SKM-1 treated with dmso at 0.1 percent for 144 hours (cell line): ENCODE results near the gene RPAIN.
A peak's percentile ranks its signal among the peaks of the same experiment; 100 is the strongest.

ENCODE experiments used
- DNase-seq: peaks from one replicate; lab custom pipeline; 2025; ENCODE audit not compliant: unreplicated experiment; lab: John Stamatoyannopoulos, UW

The RPAIN gene, protein sequence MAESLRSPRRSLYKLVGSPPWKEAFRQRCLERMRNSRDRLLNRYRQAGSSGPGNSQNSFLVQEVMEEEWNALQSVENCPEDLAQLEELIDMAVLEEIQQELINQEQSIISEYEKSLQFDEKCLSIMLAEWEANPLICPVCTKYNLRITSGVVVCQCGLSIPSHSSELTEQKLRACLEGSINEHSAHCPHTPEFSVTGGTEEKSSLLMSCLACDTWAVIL

DNA sequence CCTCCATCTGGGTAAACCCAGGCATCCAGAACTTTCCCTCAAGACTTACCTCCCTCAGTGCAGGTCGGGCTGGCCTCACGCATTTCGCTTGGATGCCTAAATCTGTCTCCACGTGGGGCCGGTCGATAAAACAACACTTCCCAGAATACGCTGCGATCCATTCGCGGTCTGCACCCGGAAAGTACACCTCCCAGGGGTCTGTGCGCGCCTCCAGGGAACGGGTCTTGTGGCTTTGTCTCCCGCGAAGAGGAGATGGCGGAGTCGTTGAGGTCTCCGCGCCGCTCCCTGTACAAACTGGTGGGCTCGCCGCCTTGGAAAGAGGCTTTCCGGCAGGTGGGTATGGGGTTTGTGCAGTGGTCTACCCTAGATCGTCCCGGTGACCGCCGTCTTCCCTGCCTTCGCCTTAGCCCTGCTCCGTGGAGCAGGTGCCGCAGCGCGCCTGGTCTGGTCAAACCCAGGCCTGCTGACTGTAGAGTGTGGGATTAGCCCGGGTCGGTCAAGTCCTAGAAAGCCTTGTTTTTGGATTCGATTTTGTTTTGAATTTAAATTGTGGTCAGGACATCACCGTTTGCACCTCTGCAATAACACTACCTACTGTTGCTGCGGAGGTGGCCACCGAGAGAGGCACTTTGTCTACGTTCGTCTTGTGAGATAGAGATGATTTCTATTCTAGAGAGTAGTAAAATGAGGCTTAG, at the start of gene RPAIN:
TSS of gene RPAIN (plus strand) at position 224 of the 695 bp plus-strand sequence. CDS start at position 253, 29 bp downstream.
- peak; percentile 69 for DNase-seq

DNA sequence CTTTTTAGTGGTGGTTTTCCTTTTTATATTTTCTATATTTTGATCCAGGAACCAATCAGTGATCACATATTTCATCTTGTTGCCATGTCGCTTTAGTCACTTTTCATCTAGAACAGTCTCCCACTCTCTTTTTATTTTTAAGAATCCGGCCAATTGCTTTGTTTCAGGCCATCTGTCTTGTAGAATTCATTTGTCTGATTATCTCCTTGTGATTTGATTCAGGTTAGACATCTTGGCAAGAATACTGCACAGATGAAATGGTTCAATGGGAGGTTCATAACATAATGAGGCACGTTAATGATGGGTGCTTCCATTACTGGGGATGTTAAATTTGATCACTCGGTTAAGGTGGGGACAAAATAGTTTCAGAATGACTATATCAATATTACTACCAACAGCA, 49.6 kb upstream of the RPAIN start:
- no peak for DNase-seq

DNA sequence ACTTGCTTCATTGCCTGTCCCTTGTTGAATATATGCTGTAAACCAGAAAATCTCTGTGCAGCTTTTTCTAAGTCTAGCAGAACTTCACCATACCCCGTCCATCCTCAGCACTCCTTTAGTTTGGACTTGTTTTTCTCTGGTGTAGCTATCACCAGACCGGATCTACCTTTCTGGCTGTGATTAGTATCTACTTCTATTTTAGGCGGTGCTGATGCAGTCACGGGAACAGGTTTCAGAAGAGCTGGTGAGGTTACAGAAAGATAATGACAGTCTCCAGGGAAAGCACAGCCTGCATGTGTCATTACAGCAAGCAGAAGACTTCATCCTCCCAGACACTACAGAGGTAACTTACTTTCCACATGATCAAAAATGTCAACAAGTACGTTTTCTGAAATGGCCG, 46.9 kb upstream of the RPAIN start:
- DNase-seq: no peak

DNA sequence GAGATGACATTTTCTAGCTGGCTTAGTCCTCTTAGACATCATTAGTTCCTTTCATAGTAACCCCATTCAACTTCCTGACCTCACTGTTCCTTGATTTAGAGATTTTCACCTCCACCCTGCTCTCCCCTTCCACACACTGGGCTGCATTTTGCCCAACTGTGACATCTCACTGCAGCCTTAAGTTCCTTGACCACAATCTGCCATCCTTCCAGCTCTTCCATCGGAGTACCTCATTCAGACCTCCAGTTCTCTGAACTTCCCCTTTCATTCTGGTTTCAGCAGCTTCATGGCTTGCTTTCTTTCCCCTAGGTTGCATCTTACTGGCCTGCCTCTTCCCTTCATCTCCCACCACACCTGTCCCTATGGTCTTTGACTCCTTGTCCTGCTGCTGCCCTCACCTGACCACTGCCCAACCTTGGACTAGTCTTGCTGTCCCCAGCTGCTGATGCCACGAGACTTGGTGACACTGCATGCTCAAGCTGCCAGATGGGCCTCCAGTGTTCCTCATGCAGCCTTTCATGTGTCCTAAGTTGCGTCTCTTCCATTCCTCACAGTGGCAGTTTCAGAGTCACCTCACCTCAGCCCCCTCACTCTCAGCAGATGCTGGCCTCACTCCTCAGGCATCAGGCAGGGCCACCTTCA, 41.3 kb upstream of the RPAIN start:
- no peak for DNase-seq

DNA sequence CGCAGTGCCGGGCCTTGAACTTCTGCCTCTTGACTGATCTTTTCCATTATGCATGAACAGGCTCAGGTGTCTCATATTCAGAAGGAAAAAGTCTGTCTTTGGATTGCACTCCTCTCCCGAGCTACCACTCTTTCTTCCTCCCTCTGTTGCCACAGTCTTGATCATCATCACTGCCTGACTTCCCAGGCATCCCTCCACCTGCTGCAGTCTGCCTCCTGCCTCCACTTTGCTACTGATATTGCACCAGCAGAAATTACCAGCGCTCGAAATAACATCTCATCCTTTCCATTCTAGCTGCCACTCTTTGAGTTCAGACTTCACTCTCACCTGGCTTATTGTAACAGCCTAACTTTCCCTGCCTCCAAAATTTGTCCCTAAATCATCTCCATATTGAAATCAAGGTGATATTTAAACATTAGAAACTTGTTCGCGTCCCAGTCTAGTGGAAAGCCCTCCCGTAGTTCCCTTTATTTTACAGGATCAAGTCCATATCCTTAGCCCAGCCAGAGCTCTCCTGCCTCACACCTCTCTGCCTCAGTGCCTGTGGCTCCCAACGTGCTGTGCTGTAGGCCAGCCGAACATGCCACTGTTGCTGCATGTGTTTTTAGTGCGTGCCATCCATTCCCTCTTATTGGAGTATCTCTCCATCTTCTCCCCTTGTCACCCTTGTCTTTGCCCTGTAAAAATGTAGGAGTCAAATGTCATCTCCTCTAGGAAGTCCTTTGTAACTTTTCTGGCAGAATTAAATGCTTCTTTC, 40.5 kb upstream of the RPAIN start:
- no peak for DNase-seq

DNA sequence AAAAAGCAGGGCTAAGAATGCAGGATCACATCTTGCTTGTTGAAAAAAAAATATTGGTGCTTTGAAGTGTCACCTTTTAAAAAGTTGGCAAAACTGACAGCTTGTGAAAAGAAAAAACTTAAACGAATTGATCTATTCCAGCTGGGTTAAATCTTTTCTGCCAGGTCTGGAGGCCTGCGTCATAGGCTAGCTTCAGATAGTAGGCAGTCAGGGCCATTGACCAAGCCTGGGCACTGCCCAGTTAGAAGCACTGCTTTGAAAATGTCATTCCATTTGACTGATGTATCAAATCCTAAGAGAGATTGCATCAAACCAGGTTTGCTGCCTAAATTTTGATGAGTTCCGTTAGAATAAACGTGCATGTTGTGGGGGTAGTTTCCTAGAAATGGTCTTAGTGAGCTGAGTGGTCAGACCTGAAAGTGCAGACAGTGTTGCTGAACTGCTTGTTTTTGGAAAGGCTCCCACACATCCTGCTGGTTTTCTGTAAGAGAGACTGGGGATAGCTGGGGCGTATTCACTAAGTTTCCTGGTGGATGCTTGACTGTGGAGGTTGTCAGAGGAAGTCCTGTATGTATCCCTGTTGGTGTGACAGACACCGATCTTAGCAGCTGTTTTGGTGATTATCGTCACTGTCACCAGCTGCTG, 39.4 kb upstream of the RPAIN start:
- DNase-seq: no peak

DNA sequence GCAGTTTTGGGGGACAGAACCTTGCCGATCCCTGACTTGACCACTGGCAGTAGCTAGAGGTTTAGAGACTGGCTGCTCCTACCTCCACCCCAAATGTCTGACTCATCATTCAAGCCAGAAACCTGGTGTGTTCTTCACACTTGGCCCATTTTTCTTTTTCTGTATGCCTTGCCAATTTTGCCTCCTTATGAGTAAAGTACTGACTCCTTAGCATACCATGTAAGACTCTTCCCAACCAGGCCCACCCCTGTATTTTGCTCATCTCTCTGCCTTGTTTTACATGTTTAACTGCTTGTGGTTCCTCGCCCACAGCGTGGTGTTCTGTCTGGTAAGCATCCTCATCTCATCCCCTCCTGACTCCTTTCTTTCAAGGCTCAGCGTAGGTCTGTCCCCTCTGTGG, 38.4 kb upstream of the RPAIN start:
- DNase-seq: no peak

DNA sequence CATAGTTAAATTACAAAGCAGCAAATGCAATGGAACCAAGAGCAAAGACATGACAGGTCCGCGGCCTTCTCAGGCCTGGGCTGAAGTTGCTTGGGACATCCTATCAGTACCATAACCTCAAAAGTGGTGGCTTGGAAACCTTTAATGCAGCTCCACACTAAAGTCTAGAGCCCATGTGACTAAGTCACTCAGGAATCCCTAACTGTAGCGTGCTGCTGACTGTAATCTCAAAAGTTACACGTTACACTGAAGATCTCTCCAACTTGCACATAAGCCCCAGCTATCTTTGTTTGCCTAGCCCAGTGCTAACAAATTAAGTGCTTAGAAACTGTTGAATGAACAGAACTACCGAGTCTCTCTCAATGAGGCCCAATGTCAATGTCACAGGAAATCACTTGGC, 28.3 kb upstream of the RPAIN start:
- no peak for DNase-seq

DNA sequence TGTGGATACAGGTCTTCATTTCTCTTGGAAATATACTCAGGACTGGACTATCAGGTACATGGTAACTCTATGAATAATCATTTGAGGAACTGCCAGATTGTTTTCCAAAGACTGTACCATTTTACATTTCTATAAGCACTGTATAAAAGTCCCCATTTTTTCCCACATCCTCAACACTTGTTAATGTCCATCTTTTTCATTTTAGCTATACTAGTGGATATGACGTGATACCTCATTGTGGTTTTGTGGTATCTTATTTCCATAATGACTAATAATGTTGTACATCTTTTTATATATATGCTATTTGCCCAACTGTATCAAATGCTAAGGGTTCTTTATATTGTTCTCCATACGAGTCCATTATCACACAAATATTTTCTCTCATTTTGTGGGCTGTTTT, 23.4 kb upstream of the RPAIN start:
- no peak for DNase-seq

DNA sequence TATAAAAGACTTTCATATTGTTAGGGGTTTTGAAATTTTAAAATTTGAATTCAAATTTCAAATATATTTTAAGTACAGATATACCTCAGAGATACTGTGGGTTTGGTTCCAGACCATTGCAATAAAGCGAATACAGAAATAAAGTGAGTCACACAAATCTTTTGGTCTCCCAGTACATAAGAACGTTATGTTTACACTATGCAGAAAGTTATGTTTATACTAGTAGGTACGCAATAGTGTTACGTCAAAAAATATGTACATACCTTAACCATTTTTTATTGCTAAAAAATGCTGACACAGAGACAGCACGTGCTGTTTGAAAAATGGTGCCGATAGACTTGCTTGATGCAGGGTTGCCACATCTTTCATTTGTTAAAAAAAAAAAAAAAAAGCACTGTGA, 20.2 kb upstream of the RPAIN start:
- DNase-seq: no peak

DNA sequence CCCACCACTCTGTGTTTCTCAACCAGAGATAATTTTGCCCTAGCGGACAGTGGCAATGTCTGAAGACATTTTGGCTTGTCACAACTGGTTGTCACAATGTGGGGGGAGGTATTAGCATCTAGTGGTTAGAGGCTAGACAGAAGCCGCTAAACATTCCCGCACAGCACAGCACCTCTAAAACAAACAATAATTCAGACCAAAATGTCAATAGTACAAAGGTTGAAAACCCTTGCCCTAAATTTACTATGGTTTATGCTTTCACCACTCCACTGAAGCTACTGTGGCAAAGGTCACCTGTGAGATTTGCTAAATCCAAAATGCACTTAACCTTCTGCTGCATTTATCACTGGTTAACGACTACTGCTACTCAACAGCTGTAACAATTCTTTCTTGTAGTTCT, 14.6 kb upstream of the RPAIN start:
- DNase-seq: no peak

DNA sequence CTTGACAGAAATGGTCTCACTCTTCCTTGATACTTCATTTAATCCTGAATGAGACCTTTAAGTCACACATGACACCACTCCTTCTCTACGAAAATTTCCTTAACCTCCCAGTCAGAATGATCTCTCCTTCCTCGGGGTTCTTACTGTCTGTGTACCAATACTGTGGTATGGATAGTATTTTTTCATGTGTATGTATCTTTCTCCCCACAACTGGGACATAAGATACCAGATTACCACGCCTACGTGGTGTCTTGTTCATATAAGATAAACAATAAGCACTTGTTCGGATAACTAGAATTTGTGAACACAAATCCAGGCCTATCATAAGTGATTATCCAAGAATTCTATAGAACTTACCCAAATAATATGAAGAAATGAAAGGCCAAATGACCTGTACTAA, 11.8 kb upstream of the RPAIN start:
- no peak for DNase-seq

DNA sequence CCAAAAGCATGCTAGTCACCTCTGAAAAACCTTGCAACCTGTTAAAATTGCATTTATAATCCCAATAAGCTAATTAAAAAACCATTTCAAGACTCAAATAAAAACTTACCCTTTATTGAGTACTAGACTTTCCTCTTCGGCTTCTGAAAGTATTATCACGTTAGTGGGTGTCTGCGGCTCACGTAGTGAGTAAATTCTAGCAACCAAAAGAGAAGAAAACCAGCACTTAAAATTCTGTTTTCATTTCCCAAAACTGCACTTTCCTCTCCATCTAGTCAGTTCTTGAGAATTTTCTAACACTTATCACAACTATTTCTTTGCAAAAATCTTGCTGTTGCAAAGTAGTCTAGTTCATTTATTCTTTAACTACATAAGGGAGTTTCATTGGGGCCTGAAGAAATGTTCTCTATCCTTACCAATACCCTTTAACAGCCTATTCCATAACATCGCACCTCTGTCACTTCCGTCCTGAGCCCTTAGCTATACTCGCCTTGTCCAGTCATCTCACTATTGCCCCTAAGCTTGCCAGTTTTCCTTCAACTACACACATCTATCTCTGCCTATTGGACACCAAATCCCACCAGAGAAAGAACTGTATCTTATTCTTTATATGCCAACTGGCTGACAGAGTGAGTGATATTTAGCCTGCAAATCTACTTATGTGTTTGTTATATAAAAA, 9.2 kb upstream of the RPAIN start:
- no peak for DNase-seq

DNA sequence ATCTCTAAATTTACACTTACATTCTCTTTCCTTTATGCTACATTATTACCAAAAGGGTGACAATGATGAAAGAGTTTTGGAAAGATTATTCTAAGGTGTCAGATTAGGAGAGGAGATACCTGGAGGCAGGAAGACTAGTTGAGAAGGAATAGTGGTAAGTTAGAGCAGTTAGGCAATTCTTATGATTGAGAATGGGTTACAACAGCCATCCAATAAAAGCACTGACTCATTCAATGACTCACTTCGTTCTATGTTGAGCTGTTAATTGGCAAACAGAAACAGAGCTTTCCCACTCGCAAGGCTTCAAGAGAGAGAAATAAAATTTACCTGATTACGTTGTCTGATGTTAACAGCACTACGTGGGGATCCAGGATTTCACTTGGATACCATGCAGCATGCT, 6.3 kb upstream of the RPAIN start:
- no peak for DNase-seq

DNA sequence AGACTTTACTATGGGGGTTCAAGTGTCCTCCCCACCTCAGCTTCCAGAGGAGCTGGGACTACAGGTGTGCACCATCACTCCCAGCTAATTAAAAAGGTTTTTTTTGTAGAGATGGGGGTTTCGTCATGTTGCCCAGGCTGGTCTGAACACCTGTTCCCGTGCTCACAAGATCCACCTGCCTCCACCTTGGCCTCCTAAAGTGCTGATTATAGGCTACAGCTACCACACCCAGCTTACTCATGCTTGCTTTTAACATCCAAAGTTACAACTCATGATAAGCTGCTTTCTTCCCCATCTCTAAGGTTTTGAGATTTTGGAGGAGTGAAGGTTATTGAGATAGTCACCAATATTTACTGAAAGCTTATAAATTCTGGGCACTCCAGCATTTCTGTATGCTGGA, 3.1 kb upstream of the RPAIN start:
- no peak for DNase-seq

DNA sequence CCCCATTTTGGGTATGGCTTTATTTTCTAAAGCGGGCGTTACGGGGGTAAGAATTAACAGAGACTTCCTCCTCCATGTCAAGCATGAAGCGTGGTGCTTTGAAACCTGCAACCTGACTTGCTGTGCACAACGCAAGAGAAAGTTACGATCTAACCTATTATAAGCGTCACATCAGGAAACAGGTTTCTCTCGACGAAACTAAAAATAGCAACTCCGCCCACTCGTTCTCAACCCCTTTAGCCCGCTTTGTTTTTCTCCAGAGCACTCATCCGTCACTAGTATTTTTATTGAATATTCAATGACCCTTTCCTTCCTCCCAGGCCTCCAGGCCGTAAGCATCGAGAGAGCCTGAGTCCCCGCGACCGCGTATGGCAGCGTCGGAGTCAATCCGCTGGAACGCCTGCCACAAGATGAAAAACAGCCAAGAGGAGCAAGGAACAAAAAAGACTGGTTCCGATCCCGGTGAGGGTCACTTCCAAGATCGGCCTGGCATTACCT, 1.1 kb upstream of the RPAIN start:
- no peak for DNase-seq

DNA sequence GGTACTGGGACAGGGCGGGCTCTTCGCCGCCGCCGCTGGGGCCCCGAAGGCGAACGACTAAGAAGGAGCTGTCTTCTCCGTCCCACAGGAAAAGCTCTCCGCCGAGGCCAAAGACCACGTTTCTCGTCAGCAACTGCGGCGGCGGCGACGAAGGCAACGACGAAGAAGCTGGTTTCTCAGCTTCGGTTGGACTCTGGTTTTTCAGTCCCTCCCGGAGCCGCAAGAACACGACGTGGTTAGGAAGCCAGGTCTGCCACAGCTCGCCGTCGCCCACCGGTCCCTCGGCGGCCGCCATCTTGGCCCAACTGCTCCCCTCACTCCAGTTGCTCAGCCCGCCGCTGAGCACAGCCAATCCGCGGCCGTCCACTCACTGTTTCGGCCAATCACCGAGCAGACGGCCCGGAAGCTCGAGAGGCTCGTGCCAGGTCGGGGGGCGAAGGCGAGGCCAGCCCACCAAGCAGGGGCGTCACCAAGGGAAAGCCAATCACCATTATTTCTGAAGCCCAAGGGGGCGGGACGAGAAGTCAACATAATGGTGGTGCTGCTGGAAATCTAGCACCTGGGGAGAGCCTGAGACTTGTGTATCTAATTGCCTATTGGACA, 525 bp upstream of the RPAIN start, which contains the start of gene NUP88:
TSS of gene NUP88 (minus strand) at position 307 of the 603 bp plus-strand sequence. CDS start at position 295, 12 bp downstream.
- DNase-seq: peak; percentile 80

DNA sequence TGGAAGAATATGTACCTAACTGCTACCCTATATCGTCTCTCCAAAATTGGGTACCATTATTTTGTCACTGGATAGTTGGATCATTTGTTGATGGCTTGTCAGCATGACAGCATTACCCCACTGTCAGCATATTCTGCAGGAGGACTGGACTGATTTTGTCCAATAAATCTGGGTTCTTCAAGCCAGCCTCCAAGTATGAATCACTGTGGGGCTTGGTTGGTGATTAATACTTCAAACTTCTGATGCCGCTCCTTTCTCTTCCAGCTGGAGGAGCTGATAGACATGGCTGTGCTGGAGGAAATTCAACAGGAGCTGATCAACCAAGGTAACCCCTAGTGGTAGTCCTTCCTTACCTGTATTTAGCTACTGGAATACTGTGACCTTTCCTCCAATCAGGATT, 2.5 kb downstream of the RPAIN start:
- DNase-seq: no peak

DNA sequence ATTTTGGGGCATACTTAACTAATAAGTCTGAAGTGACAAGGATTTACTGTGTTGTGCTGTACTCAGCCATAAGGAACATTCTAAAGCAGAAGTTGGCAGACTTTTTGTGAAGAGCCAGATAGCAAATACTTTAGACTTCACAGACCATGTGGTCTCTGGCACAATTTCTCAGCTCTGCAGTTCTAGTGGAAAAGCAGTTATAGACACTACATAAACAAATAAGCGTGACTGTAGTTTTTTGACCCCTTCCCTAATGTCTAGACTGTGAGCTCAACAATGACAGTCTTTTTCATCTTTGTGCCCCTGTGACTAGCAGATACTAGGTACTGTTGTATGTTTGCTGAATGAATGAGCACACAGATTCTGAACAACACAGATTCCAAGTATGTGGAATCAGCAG, 4.9 kb downstream of the RPAIN start:
- no peak for DNase-seq

DNA sequence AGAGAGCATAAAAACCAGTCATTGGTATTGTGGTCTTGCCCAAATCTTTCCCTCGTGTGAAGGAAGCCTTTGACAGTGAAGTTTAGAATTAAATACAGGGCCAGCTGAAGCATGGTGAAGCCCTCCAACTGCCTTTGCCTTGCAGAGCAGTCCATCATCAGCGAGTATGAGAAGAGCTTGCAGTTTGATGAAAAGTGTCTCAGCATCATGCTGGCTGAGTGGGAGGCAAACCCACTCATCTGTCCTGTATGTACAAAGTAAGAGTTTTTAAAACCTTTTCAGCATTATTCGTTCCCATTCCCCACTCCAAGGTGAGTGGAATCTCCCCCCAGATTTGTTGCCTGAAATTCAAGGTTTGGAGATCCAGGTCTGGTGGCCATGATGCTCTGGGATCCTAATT, 5.8 kb downstream of the RPAIN start:
- DNase-seq: no peak
